ENCODE results near the gene KCTD16.

DNA sequence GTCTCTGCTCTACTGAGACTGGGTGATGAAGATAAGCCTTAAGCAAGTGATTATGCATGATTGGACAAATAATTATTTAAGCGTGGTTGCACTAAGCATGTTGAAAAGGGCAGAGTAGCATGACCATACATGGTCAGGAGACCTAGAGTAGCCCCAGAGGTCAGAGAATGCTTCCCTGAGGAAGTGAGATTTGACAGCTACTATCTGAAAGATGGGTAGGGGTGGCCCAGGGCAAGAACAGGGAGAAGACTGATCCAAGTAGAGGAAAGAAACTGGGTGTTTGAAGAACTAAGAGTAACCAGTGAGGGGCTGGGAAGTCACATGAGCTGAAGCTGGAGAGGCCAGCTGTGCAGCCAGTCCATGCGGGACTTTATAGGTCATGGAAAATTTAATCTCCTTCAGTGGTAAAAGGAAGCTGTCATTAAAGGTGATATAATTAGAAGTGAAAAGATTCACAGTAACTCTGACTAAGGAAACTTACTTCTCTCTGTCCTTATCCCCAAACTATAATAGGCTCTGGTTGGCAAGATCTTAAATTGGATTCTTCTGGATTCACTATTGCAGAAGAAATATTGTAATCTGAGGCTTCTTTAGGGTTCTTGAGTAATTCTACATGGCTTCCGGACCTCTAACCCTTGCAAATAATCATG is 35.4 kb upstream of the KCTD16 start:
- TF ChIP-seq, protein P1, sequence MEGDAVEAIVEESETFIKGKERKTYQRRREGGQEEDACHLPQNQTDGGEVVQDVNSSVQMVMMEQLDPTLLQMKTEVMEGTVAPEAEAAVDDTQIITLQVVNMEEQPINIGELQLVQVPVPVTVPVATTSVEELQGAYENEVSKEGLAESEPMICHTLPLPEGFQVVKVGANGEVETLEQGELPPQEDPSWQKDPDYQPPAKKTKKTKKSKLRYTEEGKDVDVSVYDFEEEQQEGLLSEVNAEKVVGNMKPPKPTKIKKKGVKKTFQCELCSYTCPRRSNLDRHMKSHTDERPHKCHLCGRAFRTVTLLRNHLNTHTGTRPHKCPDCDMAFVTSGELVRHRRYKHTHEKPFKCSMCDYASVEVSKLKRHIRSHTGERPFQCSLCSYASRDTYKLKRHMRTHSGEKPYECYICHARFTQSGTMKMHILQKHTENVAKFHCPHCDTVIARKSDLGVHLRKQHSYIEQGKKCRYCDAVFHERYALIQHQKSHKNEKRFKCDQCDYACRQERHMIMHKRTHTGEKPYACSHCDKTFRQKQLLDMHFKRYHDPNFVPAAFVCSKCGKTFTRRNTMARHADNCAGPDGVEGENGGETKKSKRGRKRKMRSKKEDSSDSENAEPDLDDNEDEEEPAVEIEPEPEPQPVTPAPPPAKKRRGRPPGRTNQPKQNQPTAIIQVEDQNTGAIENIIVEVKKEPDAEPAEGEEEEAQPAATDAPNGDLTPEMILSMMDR (IDR thresholded peaks at IDR 0.05), result no peak
- no peak for TF ChIP-seq EZH2 (IDR thresholded peaks at IDR 0.05; ENCODE audit: borderline replicate concordance, insufficient read depth, low read depth, low read length, poor library complexity, severe bottlenecking)
